NOMO-1 treated with dmso at 0.1 percent for 144 hours (cell line): ENCODE data around the gene PDE9A.

Experiments used
- DNase-seq: peaks from one replicate; lab custom pipeline; 2025; ENCODE audit not compliant: unreplicated experiment; lab: John Stamatoyannopoulos, UW

PDE9A gene

DNA sequence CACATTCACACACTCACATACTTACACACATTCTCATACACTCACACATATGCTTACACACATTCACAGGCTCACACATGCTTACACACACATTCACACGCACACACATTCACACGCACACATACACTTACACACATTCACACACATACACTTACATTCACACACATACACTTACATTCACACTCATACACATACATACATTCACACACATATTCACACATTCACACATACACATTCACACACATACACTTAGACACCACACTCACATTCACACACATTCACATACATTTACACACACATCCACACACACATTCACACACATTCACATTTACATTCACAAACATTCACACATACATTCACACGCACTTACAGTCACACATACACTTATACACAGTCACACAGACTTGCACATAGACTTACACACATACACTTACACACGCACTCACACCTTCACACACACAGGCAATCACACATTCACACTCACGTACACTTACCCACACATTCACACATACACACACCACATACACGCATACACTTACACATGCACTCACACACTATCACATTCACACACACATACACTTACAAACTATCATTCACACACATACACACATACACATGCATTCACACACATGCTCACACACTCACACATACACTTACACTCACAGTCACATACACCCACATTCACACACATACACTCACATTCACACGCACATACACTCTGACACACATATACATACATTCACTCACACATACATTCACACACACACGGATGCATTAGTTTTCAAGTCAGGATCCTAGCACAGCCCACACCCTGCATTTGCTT, 16.8 kb downstream of the PDE9A start:
- no peak for DNase-seq

DNA sequence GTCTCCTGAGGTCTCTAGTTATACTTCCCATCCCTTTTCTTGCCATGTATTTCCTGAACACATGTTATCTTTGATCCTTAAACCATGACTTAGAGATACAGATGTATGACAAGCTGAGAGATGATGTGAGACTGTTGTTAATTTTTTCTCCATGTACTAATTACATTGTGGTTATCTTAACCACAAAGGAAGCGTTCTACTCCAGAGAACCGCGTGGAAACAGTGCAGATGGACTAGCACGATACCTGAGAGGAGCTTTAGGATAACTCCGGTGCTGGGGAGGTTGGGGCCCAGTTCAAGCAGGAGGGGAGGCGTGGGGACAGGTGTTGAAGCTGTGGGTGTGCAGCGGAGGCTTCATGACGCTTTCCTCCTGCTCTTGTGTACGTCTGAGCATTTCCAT, 17.5 kb downstream of the PDE9A start:
- DNase-seq, result no peak

DNA sequence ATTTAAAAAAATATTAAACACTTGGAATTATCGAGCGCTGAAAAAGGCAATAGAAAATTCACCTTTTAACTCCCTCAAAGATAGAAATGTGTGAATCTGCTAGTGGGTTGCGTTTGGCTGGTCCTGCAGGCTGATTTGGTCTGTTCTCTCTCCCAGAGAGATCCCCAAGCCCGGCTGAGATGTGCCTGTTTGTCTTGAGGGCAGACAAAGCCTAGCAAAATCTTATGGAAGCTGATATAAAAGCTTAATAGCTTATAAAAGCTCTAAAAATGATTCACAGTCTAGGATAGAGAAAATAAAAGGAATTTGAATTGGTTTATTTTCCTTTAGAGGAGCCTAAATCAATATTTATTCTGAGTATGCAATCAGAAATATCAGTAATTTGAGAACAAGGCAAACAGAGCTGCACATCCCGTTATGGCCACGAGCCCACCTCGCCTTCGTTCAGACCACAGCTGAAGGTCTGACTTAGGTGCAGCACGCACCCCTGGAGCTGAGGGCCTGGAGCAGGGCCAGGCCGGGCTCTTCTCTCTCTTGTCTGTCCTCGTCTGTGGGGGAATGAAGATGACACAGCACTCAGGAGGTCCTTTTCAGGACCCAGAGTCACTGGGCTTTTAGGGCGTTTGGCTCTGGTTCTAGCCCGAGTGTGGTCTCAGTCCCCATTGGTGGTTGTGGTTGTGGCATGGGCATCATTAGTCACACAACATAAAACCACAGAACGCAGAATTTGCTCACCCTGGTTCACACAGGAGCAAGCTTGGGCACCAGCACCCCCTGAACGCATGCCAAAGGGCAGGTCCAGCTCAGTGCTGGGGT, 18.6 kb downstream of the PDE9A start:
- no peak for DNase-seq

DNA sequence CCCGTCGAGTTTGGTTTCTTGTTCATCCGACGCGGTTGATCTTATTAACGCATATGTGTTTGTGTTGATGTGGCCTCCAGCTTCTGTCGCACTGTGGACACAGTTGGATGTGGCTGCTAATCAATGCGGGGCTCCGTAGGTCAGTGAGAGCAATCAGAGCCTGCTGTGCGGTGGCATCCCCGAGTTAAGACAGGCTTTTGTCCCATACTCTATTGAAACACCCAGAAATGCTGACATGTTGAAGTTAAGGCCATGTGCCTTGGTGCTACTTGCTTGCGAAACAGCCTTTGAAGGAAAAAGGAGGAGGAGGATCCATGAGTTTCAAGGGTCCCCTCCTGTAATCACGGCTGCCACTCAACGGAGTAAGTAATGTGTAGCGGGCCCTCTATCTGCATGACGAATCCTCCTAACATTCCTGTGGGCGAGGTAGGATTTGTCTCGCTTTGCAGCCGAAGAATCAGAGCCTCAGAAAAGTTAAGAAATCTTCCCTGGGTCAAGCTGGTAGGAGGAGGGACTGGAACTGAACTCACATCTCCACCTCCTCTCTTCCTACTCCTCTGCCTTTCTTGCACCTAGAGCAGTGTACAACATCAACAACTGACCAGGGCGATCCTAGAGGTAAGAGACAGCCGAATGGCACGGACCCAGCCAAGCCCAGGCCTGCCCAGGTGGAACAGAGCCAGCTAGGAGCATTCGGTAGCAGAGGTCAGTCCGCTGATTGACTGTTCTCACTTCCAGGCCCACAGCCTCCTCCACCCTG, 19.5 kb downstream of the PDE9A start:
- DNase-seq, result no peak

DNA sequence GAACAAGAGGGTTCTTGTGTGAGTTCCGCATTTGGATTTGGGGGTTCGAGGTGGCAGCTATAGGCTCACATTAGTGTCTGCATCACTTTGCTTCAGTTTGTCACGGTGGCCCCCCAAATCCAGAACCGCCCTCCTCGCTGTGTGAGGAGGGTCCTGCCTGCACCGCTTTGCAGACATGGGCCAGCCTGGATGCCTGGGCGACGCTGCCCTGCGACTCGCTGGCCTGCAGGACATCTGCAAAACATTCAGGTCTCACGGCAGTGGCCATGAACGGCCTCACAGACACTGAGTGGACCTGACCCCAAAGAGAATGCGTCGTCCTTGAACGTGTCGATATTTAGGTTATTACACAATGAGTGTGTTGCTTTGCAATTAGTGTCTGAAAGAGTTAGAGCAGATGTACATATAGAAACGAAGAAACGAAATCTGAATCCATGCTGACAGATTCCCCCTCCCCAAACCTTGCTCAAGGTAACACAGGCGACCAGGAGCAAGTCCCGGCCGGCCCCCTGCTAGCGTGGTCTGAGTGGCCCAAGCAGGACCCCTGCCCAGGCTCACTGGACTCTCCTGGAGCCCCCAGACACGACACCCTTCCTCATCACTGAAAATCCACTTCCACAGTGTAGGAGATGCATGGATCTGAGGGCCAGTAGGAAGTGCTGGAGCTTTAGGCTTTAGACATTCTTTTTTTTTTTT, 20.4 kb downstream of the PDE9A start:
- DNase-seq, result no peak

DNA sequence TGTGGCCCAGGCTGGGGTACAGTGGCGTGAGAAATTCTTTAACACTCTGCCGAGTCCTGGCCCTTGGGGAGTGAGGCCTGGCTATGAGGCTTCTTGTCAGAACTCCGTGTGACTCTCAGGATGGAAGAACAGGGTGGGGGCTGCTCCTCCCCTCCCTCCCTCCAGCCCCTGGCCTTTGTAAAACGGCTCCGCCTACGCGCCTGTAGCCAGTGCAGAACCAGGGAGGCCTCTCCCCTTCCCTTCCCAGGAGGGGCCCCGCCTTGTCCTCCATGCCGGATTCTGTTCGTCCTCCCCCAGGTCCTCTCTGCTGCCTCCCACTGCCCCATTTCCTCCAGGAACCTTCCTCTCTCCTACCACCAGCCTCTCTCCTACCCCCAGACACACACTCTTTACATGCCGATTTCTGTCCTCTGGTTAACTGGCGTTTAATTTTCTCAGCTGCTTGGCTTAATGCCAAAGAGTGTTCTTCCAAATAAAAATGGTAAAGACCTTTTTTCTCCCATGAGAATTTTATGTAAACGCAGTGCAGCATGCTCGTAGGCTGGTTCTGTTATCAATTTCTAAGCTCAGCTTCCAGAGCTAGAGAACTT, 21.0 kb downstream of the PDE9A start:
- DNase-seq, result no peak

DNA sequence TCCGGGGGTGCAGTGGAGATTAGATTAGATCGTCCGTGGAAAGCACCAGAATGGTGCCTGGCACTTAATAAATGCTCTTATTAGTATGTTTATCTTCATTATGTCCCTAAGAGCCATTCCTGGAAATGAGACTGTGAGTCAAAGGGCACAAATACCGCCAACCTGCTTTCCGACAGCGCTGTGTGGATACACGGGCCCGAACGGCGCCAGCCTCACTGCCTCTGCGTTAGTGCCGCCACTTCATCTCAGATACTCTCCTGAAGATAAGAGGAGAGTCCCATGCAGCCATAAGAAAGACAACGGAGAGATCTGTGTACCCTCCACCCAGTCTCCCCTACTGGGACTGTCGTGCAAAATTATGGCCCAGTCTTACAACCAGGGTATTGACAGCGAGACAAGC, 22.0 kb downstream of the PDE9A start:
- DNase-seq, result no peak

DNA sequence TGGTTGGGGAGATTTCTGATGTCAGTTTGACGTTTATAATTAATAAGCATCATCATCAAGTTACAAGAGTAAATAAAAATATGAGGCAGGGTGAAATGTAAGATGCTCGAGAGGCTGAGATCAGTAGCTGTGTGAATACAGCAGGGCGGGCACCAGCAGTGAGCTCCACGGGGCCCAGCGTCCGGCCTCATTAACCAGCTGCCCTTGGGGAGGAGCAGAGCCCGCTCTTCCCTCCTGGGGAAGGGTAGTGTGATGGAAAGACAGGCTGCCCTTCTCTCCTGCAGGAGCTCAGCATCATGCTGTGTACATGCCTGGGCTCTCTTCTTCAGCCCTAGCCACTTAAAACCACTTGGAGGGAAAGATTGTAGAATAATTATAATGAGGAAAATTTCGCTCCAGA, 23.4 kb downstream of the PDE9A start:
- DNase-seq, result no peak

DNA sequence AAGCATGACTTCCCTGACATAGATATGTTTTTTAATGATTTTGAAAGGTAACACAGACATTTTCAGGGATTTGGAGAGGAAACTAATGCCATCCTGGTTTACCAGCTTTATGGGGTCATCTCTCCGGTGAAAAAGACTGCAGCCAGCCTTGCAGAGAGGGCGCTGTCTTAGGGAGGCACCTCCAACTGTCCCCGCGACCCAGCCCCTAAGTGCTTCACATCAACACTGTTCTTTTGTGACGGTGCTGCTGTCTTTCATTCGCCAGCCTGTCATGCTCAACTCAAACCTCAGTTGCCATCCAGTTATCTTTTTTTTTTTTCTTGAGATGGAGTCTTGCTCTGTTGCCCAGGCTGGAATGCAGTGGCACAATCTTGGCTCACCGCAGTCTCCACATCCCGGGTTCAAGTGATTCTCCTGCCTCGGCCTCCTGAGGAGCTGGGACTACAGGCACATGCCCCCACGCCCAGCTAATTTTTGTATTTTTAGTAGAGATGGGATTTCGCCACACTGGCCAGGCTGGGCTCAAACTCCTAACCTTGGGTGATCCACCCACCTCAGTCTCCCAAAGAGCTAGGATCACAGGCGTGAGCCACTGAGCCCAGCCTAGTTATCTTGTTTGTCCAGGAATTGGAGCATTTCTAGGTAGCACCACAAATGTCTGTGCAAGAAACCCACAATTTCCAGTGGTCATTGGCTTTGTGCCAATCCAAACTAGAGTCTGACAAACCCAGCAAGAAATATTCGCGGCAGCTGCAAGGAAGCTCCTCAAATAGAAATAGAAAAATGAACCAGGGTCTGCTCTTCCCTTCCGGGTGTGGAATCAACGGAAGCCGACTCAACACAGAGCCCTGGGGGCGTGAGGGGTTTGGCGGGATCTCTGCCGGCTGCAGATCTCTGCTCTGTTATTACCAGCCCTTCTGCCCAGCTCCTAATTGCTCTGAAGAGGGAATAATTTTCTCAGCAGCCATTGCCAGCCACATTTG, 24.2 kb downstream of the PDE9A start:
- DNase-seq, result no peak

DNA sequence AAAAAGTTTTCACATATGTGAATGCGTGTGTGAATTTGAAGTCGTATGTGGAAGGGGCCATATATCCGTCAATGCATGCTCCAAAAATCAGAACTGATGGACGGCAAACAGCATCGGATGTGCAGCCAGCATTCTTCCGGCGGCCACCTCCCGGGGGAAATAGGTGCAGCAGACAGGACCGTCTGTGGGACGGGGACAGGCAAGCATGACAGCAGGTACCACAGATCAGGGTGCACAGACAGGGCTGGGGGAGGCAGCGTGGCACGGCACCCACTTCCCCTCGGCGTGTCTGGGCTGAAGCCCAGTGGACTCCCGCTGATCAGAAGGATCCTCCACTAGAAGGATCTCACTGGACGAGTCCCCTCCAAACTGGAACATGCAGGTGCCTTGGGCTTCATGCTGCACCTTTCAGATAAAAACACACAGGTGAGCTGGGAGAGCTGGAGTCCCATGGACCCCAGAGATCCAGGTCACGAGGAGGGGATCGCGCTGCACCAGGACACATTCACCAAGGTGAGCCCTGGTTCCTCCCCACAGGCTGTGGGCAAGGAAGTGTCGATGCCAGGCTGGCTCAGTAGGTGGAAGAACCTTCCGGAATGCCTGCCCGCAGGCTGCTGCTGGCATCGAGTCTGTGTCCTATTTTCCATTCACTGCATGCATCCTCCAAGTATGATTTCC, 25.3 kb downstream of the PDE9A start:
- no peak for DNase-seq

DNA sequence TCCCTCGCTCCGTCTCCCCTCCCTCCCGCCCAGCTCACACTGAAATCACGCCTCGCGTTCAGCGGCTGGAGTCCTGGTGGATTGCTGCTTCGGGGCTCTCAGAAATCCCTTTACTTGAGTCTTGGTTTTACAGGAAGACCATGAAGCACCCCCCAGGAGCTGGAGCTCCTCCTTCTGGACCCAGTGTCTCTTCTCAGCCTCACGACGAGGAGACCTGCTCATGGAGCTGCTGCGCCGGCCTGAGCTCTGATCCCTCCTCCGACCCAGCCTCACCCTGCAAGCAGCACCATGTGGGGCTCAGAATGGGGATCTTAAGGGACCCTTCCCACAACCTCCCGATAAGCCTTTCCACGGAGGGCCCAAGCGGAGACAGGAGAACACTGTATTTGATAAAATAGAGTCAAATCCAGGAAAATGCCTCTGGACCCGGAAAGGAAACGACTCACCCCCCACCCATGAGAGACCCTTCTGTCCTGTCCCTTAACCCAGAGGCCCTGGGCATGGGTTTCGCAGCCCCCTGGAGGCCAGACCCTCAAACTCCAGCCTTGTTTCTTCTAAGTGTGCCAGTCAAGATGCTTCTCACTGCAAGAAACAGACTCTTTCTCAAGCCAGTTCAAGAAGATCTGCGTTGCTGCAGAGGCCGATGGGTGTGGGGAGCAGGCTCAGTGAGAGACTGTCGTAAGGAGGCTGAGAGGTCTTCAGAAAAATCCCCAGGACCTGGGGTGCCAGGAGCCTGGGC, 26.1 kb downstream of the PDE9A start:
- no peak for DNase-seq

DNA sequence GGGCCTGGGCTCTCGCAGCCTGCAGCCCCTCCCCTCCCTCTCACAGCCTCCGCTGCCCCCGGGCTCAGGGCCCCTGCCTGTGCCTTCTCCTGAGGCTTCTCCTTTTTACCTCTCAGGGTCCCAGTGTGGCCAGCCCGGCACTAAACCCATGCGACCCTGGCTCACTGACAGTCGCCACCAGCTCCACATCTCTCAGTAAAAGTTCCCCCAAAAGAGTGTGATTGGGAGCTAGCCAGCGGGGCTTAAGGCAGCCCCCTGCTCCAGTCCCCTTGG, 26.6 kb downstream of the PDE9A start:
- DNase-seq, result no peak

DNA sequence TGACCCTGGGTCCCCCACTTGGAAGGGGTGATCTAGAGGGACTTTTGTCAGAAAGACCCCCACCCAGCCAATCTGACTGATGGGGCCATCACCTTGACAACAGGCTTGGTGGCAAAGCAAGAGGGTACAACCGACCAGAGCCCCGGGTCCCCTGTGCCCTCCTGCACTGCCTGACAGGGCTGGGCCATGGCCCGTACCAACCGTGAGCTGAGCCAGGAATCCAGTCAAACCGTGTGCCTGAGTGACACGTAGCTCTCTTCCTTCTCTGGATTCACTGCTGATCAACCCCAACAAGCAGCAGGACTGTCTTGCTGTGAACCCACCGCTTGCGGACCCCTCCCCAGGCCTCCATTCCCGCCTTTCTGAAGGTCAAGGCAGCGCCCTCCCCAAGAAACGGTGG, 27.0 kb downstream of the PDE9A start:
- no peak for DNase-seq

DNA sequence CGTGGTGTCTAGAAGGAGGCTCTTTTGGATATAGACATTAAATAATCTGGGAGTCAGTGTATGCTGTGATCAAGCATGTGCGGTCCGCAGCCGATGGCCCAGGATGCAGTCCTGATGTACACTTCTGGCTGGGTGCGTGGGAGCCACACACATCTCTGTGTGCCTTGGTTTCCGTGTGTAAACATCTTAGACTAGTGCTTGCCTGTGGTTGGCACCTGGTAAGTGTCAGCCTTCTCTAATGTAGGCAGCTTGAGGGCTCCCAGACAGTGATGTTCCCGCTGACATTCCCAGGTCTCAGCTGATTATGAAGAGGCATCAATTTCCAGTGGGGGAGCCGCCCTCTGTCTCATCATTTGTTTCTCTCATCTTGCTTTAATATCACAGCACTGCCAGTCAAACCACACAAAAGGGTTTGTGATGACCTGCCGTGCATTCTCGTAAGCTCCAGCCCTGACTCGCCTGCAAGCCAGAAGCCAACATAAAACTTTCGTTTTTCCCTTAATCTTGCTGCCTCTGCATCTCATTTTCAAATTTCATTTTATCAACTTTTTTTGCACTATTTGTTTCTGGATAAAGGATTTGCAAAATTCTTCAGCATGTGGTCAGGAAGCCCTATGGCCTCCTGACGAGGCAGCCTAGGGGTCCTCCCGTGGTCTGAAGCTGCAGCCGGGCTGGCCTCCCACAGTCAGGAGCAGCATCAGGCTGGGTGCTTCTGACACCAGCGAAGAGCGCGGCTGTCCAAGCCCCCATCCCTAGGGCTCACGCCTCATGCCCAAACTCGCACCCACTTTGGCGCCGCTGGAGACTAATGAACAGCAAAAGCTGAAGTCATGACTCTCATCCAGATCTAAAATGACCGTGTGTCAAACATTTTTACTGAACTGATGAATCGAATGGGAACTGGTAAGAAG, 28.1 kb downstream of the PDE9A start:
- DNase-seq, result no peak

DNA sequence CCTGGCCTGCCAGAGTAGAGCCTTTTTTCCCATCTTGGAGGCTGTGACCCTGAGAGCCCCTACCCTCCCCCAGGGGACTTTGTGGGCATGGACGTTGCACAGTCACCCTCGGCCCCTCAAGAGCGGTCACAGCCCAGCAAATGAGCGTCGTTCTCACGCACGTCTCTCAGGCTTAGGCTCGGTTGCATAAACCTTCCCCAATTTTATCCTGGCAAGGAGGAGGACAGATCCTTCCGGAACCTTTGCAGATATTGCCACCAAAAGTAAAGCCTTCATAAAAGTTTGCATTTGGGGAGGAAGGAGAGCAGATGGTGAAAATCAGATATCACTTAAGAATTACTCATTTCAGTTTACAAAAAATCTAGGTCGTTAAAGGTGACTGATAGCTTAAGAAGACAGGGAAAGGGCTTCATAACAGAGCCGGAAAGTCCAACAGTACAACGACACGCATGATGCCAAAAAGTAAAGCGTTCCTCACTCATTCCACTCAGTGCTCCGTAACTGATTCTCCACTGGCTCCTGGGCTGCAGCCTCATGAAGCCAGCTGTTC, 29.3 kb downstream of the PDE9A start:
- no peak for DNase-seq

DNA sequence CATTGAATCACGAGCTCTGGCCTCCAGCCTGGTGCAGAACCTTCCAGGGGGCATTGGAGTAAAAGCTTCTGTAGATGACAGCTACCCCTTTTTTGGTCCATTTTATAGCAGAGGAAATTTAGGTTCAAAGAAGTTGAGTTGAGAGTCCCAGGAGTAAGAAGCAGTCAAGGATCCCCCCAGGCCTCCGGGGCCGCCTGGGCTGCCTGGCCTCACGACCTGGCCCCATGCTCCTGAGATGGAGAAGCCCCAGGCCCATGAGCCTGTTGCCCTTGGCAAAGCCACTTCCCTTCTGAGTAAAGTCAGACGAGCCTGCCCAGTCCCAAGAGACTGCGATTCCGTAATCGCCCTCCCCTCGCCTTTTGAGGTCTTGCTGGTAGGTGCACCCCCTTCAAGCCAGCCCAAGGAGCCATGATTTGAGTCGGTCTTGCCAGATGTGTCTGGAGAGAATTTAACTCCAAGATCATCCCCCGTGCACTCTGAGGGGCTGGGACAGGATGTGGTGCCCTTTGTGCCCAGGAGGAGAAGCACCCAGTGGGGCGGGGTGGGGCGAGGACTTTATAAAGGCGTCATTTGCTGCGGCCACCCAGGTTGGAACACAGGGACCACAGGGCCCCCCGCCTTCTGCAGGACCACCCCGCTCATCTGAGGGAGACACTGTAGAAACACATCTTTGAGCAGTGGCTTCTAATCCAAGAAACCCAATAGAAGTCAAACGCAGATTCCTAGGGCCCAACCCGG, 30.1 kb downstream of the PDE9A start:
- DNase-seq, result no peak
